GM12878 (cell line): ENCODE measurements around the gene PRC1. TPM values are rescaled to one million over a fixed set of nuclear protein-coding genes. Genes with fewer than 3 reads are reported as not detected.

ENCODE experiments used
- BACH1 ChIP-seq: fragments of 450-650 bp; IDR thresholded peaks from 2 replicates; pipeline ENCODE4 v1.6.1; 2017; ENCODE audit warnings: mild to moderate bottlenecking, borderline replicate concordance
- BMI1 ChIP-seq: fragments of 450-650 bp; IDR thresholded peaks from 2 replicates; pipeline ENCODE4 v1.6.1; 2016; ENCODE audit warnings: mild to moderate bottlenecking, moderate library complexity, borderline replicate concordance
- CBX5 ChIP-seq: sonication (generic); IDR thresholded peaks from 2 replicates; pipeline ENCODE4 v1.6.1; 2016; ENCODE audit warnings: low read depth, moderate library complexity, mild to moderate bottlenecking, inconsistent platforms
- CREB1 ChIP-seq: IDR thresholded peaks from 2 replicates; pipeline ENCODE4 v1.6.1; 2012; ENCODE audit warnings: low read depth, mild to moderate bottlenecking, inconsistent platforms
- EGR1 ChIP-seq, 2 experiments: IDR thresholded peaks; 1 replicate in 1 of 2; 2 replicates in 1 of 2; pipeline ENCODE4 v1.6.1; 2011 to 2012; ENCODE audit warnings: low read depth in 2 of 2, low read length in 2 of 2, borderline replicate concordance in 1 of 2, mild to moderate bottlenecking in 1 of 2, moderate library complexity in 1 of 2
- FOS ChIP-seq: IDR thresholded peaks from 3 replicates; pipeline ENCODE4 v1.6.1; 2011; ENCODE audit warnings: borderline replicate concordance; ENCODE audit not compliant: insufficient read length; ENCODE audit errors: extremely low read depth
- GABPA ChIP-seq: IDR thresholded peaks from 2 replicates; pipeline ENCODE4 v1.6.1; 2014; ENCODE audit warnings: antibody characterized with exemption, low read depth, mild to moderate bottlenecking, inconsistent platforms
- MEF2A ChIP-seq: IDR thresholded peaks from 2 replicates; pipeline ENCODE4 v1.6.1; 2011; ENCODE audit warnings: low read depth, mild to moderate bottlenecking, low read length, moderate library complexity; ENCODE audit not compliant: insufficient read depth
- MYB ChIP-seq: fragments of 150-350 bp; IDR thresholded peaks from 2 replicates; pipeline ENCODE4 v1.6.1; 2014; ENCODE audit warnings: mild to moderate bottlenecking, low read depth, low read length, borderline replicate concordance
- NFIC ChIP-seq: IDR thresholded peaks from 2 replicates; pipeline ENCODE4 v1.6.1; 2012; ENCODE audit warnings: low read depth, mild to moderate bottlenecking, inconsistent platforms, low read length, moderate library complexity
- NFXL1 ChIP-seq: fragments of 450-650 bp; IDR thresholded peaks from 2 replicates; pipeline ENCODE4 v1.6.1; 2017; ENCODE audit warnings: antibody characterized with exemption, mild to moderate bottlenecking, borderline replicate concordance
- POLR2AphosphoS5 ChIP-seq: IDR thresholded peaks from 2 replicates; pipeline ENCODE4 v1.6.1; 2011; ENCODE audit warnings: mild to moderate bottlenecking, low read length, inconsistent platforms
- RFX5 ChIP-seq: IDR thresholded peaks from 2 replicates; pipeline ENCODE4 v1.6.1; 2011; ENCODE audit warnings: low read depth, low read length, improper control_type of control experiment
- STAT1 ChIP-seq: fragments of 450-650 bp; conservative IDR thresholded peaks from 2 replicates; pipeline ENCODE4 v1.6.1; 2014; ENCODE audit warnings: antibody characterized with exemption, mild to moderate bottlenecking
- YY1 ChIP-seq: IDR thresholded peaks from 2 replicates; pipeline ENCODE4 v1.6.1; 2011; ENCODE audit warnings: low read depth, mild to moderate bottlenecking, low read length
- ZBTB4 ChIP-seq: fragments of 450-650 bp; formaldehyde crosslinking; IDR thresholded peaks from 2 replicates; pipeline ENCODE4 v1.4.0; 2022; ENCODE audit warnings: mild to moderate bottlenecking, moderate library complexity
- ZNF384 ChIP-seq: IDR thresholded peaks from 2 replicates; pipeline ENCODE4 v1.6.1; 2012; ENCODE audit warnings: low read depth, mild to moderate bottlenecking, low read length, improper control_type of control experiment, borderline replicate concordance
- ZNF687 ChIP-seq: fragments of 450-650 bp; IDR thresholded peaks from 2 replicates; pipeline ENCODE4 v1.6.1; 2017; ENCODE audit warnings: mild to moderate bottlenecking, moderate library complexity
- polyA plus RNA-seq, 11 experiments: library from polyadenylated mRNA; depleted of rRNA in 4 of 11; unstranded in 6 of 11; stranded (reverse) in 5 of 11; fragments of >200 nt; fragmentation: Nextera tagmentation in 4 of 11; fragmentation: Illumina TruSeq in 1 of 11; extraction: Ambion mirVana in 4 of 11; extraction: Trizol in 1 of 11; gene quantifications; 1 replicate in 1 of 11; 2 replicates in 10 of 11; pipeline versions ENCODE4 v1.2.1 to v1.2.3, GENCODE V29; 2011 to 2016; ENCODE audit warnings: inconsistent platforms in 2 of 11, missing spikeins in 2 of 11, low read depth in 1 of 11
- total RNA-seq, 4 experiments: library from RNA; depleted of rRNA in 3 of 4; stranded (reverse); fragments of >200 nt in 3 of 4; fragmentation: Illumina TruSeq in 1 of 4; extraction: Trizol in 1 of 4; gene quantifications; 2 replicates each; pipeline versions ENCODE4 v1.2.1 to v1.2.3, GENCODE V29; 2013 to 2021
- TF ChIP-seq, protein P1 (sequence below): IDR thresholded peaks from 2 replicates; pipeline ENCODE4 v1.6.1; 2012; ENCODE audit warnings: low read depth, low read length, improper control_type of control experiment
- TF ChIP-seq, protein P2 (sequence below): fragments of 450-650 bp; conservative IDR thresholded peaks from 2 replicates; pipeline ENCODE4 v1.6.1; 2017; ENCODE audit warnings: mild to moderate bottlenecking, moderate library complexity

The PRC1 gene
- total and polyA plus RNA-seq, 10 of the 15 experiments (the other 5 are each of a cell fraction or from before 2014, with no cell fraction given), result 100 to 241 (median 131) TPM

GRCh38 chr15:90931828-90932659 is 62.3 kb downstream of the PRC1 start, which contains the start of gene HDDC3 (continued):
- TF ChIP-seq ZBTB4 (CRISPR knock-in tag) (peak; percentile 34; the same call in 1 of the 2 replicates), FOS (no peak), BACH1 (peak; percentile 82), STAT1 (no peak; the same call in 1 of the 2 replicates), BMI1 (no peak), ZNF687 (peak; percentile 39), CREB1 (no peak), NFIC (no peak), NFXL1 (no peak), ZNF384 (no peak), POLR2AphosphoS5 (peak; percentile 66; the same call in 1 of the 2 replicates), CBX5 (no peak), EGR1 (IDR thresholded peaks at IDR 0.05; ENCODE audit: borderline replicate concordance in 1 of 2, low read depth in 2 of 2, low read length in 2 of 2) (peak in 1 of 2 experiments; percentile 72; a peak in 2 of 3 replicates), GABPA (no peak), MEF2A (peak; percentile 67), YY1 (peak; percentile 90), RFX5 (peak; percentile 80), MYB (no peak)
- TF ChIP-seq, protein P1, sequence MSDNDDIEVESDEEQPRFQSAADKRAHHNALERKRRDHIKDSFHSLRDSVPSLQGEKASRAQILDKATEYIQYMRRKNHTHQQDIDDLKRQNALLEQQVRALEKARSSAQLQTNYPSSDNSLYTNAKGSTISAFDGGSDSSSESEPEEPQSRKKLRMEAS, result no peak; the same call in 1 of the 2 replicates
- TF ChIP-seq, protein P2, sequence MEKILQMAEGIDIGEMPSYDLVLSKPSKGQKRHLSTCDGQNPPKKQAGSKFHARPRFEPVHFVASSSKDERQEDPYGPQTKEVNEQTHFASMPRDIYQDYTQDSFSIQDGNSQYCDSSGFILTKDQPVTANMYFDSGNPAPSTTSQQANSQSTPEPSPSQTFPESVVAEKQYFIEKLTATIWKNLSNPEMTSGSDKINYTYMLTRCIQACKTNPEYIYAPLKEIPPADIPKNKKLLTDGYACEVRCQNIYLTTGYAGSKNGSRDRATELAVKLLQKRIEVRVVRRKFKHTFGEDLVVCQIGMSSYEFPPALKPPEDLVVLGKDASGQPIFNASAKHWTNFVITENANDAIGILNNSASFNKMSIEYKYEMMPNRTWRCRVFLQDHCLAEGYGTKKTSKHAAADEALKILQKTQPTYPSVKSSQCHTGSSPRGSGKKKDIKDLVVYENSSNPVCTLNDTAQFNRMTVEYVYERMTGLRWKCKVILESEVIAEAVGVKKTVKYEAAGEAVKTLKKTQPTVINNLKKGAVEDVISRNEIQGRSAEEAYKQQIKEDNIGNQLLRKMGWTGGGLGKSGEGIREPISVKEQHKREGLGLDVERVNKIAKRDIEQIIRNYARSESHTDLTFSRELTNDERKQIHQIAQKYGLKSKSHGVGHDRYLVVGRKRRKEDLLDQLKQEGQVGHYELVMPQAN, result peak; percentile 79
